ENCODE results near the gene NPC1L1.
"Not testable (repeated sequence)": the region's sequence is repeated elsewhere in the genome, so short reads cannot be mapped to it uniquely, and the experiment has no call there.

NPC1L1 gene

DNA sequence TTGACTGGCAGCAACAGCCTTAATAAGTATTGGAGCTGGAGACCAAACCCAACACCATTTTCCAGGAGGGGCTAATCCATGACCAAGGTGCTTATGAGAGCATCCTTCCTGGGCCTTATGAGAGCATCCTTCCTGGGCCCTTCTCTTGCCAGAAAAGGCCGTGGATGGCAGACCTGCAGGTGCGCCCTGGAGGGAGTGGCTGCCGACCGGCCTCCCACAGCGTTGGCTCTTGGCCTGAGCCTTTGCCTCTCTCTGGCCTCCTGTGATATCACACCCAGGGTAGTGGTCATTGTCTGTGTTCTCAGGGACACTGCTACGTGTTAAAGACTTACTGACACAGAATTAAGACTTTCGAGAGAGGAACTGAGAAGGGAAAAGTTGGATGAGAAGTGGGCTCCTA lies 28.4 kb downstream of the NPC1L1 start:
- H3K27ac ChIP-seq: no peak overlapping the region
- DNase-seq (ENCODE audit: low spot score): no peak
- H3K4me3 ChIP-seq: no peak overlapping the region
- TF ChIP-seq, protein P1, sequence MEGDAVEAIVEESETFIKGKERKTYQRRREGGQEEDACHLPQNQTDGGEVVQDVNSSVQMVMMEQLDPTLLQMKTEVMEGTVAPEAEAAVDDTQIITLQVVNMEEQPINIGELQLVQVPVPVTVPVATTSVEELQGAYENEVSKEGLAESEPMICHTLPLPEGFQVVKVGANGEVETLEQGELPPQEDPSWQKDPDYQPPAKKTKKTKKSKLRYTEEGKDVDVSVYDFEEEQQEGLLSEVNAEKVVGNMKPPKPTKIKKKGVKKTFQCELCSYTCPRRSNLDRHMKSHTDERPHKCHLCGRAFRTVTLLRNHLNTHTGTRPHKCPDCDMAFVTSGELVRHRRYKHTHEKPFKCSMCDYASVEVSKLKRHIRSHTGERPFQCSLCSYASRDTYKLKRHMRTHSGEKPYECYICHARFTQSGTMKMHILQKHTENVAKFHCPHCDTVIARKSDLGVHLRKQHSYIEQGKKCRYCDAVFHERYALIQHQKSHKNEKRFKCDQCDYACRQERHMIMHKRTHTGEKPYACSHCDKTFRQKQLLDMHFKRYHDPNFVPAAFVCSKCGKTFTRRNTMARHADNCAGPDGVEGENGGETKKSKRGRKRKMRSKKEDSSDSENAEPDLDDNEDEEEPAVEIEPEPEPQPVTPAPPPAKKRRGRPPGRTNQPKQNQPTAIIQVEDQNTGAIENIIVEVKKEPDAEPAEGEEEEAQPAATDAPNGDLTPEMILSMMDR (IDR thresholded peaks at IDR 0.05): no peak

DNA sequence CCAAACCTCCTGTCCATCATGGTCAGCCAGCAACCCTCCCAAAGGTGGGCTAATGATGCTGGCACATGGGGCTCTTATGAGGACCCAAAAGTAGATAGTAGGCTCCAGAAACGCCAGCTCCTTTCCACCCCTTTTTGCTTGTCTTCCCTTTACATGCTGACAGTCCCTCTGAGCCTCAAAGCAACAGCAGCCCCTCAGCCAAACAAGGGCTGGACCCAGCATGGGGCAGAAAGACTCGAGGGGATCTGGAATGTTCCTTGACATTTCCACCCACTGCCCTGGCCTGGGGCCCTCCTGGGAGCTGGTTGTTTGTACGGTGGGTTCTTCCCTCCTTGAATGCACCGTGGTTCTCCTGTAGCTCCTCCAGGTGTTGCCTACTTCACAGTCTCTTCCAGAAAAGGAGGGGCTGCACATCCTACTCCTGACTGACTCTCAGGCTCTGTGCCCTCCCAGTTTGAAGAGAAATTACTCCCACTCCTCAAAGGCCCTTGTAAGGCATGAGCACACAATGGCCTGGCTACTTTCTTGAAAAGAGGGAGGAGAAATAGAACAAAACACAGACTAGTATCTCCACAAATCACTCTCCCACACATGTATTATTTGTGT lies 29.2 kb downstream of the NPC1L1 start:
- Histone ChIP-seq H3K4me3 (no peak overlapping the region), H3K27ac (no peak overlapping the region)
- TF ChIP-seq, protein P1 (IDR thresholded peaks at IDR 0.05): no peak
- DNase-seq (ENCODE audit: low spot score): no peak

DNA sequence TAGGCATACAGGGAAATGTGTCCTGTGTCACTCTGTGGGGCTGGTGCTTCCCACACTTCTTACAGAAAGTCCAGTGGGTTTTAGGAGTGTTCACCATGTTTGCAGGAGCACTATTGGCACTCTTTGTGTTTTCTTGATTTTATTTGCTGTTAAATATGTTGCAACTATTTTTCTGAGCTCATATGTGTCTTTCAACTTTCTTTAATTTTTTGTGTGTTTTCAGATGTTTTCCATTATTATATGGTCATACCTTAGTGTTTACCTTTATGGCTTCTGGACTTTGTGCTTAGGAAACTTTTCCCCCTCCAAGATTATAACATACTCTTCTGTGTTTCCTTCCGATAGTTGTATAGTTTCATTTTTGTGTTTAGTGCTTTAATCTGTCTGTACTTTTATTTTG lies 29.9 kb downstream of the NPC1L1 start:
- TF ChIP-seq, protein P1 (IDR thresholded peaks at IDR 0.05): no peak
- no peak for DNase-seq (ENCODE audit: low spot score)
- H3K4me3 ChIP-seq: no peak overlapping the region

DNA sequence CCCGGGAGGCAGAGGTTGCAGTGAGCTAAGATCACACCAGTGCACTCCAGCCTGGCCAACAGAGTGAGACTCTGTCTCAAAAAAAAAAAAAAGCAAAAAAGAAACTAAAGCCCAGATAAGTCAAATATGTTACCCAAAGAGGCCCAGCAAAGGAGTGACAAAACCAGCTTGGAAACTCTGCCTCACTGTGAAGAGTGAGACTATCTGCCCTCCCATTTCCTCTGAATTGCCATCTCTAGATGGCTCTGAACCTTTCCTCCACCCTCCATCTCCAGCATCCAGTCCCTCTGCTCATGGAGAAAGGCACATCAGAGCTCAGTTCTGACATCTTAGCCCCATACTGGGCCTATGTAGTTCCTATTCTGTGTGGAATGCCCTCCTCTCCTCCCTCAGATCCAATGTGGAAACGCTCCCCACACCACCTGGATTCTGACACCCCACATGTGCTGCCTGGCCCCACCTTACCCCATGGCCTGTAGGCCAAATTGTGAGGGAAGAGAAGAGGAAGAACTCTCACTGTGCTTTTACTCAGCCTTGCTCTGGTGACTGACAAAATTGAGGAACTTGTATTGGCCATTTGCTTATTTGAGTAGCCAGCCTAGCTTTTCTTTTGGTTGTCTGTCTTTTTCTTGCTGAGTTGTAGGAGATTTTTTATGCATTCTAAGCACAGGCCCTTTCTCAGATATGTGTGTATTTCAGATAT lies 32.7 kb downstream of the NPC1L1 start:
- TF ChIP-seq, protein P1 (IDR thresholded peaks at IDR 0.05): no peak

More for the DNA sequence above, 29.9 kb downstream of the NPC1L1 start:
- H3K27ac ChIP-seq: no peak overlapping the region

DNA sequence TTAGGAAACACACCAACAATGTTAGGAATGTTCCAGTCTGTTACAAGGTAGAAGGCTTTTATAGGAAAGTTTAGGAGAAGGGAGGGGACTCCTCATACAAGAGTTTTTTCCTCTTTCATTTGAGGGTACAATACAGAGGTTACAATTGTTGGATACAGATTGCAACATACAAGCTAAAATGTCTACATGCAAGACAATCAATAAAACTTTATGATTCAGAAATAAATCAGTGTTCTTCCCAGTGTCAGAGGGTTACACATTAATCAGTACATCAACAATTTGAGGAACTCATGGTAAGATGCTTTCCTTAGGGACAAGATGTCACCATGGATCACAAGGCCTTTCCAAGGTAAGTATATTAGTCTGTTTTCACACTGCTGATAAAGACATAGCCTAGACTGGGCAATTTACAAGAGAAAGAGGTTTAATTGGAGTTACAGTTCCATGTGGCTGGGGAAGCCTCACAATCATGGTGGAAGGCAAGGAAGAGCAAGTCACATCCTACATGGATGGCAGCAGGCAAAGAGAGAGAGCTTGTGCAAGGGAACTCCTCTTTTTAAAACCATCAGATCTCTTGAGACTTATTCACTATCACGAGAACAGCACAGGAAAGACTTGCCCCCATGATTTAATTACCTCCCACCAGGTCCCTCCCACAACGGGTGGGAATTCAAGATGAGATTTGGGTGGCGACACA lies 34.4 kb downstream of the NPC1L1 start:
- not testable (repeated sequence) for DNase-seq (ENCODE audit: low spot score); H3K4me3 ChIP-seq; H3K27ac ChIP-seq

More for the DNA sequence above, 32.7 kb downstream of the NPC1L1 start:
- Histone ChIP-seq H3K4me3 (no peak overlapping the region), H3K27ac (no peak overlapping the region)
- no peak for DNase-seq (ENCODE audit: low spot score)

DNA sequence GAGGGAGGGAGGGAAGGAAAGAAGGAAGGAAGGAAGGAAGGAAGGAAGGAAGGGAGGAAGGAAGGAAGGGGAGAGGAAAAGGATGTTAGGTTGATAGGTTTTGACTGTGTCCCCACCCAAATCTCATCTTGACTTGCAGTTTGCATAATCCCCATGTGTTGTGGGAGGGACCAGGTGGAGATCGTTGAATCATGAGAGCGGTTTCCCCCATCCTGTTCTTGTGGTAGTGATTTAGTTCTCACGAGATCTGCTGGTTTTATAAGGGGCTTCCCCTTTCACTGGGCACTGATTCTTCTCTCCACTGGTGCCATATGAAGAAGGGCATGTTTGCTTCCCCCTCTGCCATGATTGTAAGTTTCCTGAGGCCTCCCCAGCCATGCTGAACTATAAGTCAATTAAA lies 35.5 kb downstream of the NPC1L1 start:
- Histone ChIP-seq H3K27ac (no peak overlapping the region), H3K4me3 (no peak overlapping the region)
- TF ChIP-seq, protein P1 (IDR thresholded peaks at IDR 0.05): no peak
- DNase-seq (ENCODE audit: low spot score): no peak

DNA sequence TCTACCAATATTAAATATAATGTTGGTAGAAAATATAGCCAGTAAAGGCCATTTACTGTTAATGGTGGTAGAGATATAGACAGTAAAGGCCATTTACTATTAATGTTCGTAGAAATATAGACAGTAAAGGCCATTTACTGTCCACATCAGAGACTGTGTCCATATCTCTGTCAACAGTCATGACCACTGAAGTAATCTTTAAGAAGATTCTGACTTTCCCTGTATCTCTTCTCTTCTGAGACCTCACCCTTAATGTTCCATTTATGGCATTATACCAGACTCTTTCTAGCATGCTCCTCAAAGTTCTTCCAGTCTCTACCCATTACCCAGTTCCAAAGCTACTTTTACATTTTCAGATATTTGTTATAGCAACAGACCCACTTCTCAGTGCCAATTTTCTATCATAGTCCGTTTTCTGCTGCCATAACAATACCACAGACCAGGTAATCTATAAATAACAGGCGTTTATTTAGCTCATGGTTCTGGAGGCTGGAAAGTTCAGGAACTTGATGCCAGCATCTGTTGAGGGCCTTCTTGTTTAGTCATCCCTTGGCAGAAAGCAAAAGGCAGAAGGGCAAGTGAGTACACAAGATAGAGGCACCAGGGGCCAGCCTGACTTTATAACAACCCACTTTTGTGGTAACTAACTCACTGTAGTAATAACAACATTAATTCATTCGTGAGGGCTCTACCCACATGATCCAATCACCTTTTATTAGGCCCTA lies 42.7 kb downstream of the NPC1L1 start:
- Histone ChIP-seq H3K27ac (no peak overlapping the region), H3K4me3 (no peak overlapping the region)
- no peak for DNase-seq (ENCODE audit: low spot score)
- TF ChIP-seq, protein P1 (IDR thresholded peaks at IDR 0.05): no peak

Measured in coronary artery (tissue), 2 donors.